Cardiac muscle cell (in vitro differentiated cells and primary cell): ENCODE results near the gene MPPED1. TPM values are rescaled to one million over a fixed set of nuclear protein-coding genes. Genes with fewer than 3 reads are reported as not detected.

Experiments
- DNase-seq, 2 donors: peaks; one replicate each; pipeline versions ENCODE4 v3.0.0 to v3.0.0-alpha.2; 2010 to 2017; ENCODE audit warnings: low read depth in 1 of 2, low spot score in 1 of 2
- H3K27ac ChIP-seq: fragments of 200-600 bp; sonication (generic); 2 replicates; pipeline ENCODE4 v1.5.1; 2016
- H3K27me3 ChIP-seq: fragments of 200-600 bp; sonication (generic); 2 replicates; pipeline ENCODE4 v1.6.0; 2016; ENCODE audit warnings: control low read depth
- H3K36me3 ChIP-seq: fragments of 200-600 bp; sonication (generic); 2 replicates; pipeline ENCODE4 v1.5.1; 2016; ENCODE audit warnings: control low read depth
- H3K4me1 ChIP-seq: fragments of 200-600 bp; sonication (generic); 2 replicates; pipeline ENCODE4 v1.8.1; 2017; ENCODE audit warnings: low read depth, mild to moderate bottlenecking, mixed run types
- H3K4me3 ChIP-seq: fragments of 200-600 bp; sonication (generic); 2 replicates; pipeline ENCODE4 v1.5.1; 2016; ENCODE audit warnings: mild to moderate bottlenecking
- H3K9me3 ChIP-seq: fragments of 200-600 bp; sonication (generic); 2 replicates; pipeline ENCODE4 v1.5.1; 2017; ENCODE audit warnings: low read depth, mild to moderate bottlenecking, control low read depth
- polyA plus RNA-seq: library from polyadenylated mRNA; unstranded; fragments of >200 nt; fragmentation: Nextera tagmentation; extraction: Ambion mirVana; gene quantifications from 2 replicates; pipeline ENCODE4 v1.2.1, GENCODE V29; 2016
- total RNA-seq: library from RNA; depleted of rRNA; stranded (reverse); fragments of >200 nt; gene quantifications from 2 replicates; pipeline ENCODE4 v1.2.3, GENCODE V29; 2016
- TF ChIP-seq, protein P1 (sequence below): IDR thresholded peaks from 2 replicates; pipeline ENCODE4 v1.5.1; 2012; ENCODE audit warnings: low read depth, mild to moderate bottlenecking, low read length

MPPED1 gene
- total and polyA plus RNA-seq, 2 experiments from 2014 or later: 0.12 TPM; not detected in 1

DNA sequence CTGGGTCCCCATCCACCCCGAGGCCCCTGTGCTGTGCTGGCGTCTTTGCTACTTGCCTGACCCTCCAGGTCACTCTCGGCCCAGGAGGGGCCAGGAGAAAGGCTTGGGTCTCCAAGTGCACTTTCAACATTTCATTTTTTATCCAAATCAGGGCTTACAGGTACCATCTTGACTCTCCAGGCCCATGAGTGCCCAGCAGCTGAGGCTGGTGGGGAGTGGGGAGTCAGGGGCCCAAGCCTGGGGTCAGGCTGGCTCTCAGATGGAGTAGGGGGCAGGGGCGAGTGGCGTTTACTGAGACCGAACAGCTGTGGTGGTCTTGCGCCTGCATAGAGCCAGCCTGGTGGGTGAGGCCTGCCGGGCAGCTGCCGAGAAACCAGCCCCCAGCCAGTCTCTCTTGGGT, 61.6 kb downstream of the MPPED1 start:
- Histone ChIP-seq H3K4me1 (no peaks in the 10 kb centered on the region), H3K27me3 (peaks cover 11% of the 10 kb centered on the region), H3K4me3 (no peak overlapping the region), H3K36me3 (no peaks in the 10 kb centered on the region), H3K9me3 (no peaks in the 10 kb centered on the region), H3K27ac (no peak overlapping the region)
- TF ChIP-seq, protein P1, sequence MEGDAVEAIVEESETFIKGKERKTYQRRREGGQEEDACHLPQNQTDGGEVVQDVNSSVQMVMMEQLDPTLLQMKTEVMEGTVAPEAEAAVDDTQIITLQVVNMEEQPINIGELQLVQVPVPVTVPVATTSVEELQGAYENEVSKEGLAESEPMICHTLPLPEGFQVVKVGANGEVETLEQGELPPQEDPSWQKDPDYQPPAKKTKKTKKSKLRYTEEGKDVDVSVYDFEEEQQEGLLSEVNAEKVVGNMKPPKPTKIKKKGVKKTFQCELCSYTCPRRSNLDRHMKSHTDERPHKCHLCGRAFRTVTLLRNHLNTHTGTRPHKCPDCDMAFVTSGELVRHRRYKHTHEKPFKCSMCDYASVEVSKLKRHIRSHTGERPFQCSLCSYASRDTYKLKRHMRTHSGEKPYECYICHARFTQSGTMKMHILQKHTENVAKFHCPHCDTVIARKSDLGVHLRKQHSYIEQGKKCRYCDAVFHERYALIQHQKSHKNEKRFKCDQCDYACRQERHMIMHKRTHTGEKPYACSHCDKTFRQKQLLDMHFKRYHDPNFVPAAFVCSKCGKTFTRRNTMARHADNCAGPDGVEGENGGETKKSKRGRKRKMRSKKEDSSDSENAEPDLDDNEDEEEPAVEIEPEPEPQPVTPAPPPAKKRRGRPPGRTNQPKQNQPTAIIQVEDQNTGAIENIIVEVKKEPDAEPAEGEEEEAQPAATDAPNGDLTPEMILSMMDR: no peak
- DNase-seq: no peak

DNA sequence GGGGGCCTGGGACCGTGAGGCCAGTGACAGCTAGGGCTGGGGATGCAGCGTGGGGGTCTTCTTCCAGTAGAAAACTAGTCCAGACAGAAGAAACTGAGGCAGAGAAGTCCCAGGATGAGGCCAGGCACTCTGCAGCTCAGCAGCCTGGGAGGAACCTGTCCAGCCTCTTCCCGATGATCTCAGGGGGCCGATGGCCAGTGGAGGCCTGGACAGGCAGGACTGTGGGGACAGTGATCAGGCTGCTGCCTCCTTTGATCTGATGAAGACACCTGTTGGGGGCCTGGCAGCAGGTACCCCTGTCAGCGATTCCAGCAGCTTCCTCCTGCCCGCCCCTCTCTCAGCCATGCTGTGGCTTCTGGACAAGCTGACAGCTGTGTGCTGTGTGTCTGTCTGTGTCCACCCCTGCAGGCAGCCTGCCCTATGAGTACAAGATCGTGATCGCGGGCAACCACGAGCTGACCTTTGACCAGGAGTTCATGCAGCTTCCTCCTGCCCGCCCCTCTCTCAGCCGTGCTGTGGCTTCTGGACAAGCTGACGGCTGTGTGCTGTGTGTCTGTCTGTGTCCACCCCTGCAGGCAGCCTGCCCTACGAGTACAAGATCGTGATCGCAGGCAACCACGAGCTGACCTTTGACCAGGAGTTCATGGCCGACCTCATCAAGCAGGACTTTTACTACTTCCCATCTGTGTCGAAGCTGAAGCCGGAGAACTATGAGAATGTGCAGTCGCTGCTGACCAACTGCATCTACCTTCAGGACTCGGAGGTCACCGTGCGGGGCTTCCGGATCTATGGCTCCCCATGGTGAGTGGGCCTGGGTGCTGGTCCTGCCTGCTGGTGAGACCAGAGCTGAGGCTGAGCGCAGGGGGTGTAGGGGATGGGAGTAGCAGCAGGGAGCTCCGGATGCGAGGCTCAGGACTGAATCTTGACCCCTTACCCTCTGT, 62.6 kb downstream of the MPPED1 start:
- Histone ChIP-seq H3K27ac (no peak overlapping the region), H3K27me3 (peaks cover 4% of the 10 kb centered on the region), H3K4me3 (no peak overlapping the region), H3K36me3 (no peaks in the 10 kb centered on the region), H3K4me1 (no peaks in the 10 kb centered on the region), H3K9me3 (no peaks in the 10 kb centered on the region)
- DNase-seq: no peak
- TF ChIP-seq, protein P1: no peak

DNA sequence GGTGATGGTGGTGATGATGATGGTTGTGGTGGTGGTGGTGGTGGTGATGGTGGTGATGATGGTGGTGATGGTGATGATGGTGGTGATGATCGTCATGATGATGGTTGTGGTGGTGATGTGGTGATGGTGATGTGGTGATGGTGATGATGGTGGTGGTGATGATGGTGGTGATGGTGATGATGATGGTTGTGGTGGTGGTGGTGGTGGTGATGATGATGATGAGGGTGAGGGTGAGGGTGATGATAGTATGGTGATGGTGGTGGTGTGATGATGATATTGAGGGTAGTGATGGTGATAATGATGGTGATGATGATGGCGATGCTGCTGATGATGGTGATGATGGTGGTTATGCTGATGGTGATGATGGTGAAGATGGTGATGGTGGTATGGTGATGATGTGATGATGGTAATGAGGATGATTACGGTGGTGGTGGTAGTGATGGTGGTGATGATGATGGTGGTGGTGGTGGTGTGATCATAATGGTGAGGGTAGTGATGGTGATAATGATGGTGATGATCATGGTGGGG, 63.8 kb downstream of the MPPED1 start:
- no peak for DNase-seq
- no peaks in the 10 kb centered on the region for H3K9me3 ChIP-seq
- H3K4me3 ChIP-seq: no peak overlapping the region
- TF ChIP-seq, protein P1: no peak
- no peak overlapping the region for H3K27ac ChIP-seq
- H3K27me3 ChIP-seq: peaks cover 3% of the 10 kb centered on the region
- no peaks in the 10 kb centered on the region for H3K4me1 ChIP-seq
- no peaks in the 10 kb centered on the region for H3K36me3 ChIP-seq

DNA sequence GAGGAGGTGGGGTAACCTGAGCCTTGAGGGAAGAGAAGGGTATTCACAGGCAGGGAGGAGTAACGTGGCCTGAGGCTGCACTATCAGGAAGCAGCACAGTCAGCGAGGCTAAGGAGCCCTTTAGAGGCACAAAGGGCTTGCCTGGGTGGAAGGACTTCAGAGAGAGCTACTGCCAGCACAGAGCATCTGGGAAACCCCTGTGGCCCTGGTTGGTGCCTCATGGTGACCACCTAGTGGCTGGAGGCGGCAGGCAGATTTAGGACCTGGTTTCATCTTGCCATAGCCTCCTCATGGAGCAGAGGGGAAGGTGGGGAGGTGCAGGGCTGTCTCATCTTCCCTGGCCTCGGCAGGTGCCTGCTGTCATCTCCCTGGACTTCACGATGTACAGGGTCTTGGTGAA, 64.5 kb downstream of the MPPED1 start:
- TF ChIP-seq, protein P1: no peak
- Histone ChIP-seq H3K27ac (no peak overlapping the region), H3K4me1 (no peaks in the 10 kb centered on the region), H3K27me3 (no peaks in the 10 kb centered on the region), H3K36me3 (no peaks in the 10 kb centered on the region), H3K4me3 (no peak overlapping the region), H3K9me3 (no peaks in the 10 kb centered on the region)
- no peak for DNase-seq

DNA sequence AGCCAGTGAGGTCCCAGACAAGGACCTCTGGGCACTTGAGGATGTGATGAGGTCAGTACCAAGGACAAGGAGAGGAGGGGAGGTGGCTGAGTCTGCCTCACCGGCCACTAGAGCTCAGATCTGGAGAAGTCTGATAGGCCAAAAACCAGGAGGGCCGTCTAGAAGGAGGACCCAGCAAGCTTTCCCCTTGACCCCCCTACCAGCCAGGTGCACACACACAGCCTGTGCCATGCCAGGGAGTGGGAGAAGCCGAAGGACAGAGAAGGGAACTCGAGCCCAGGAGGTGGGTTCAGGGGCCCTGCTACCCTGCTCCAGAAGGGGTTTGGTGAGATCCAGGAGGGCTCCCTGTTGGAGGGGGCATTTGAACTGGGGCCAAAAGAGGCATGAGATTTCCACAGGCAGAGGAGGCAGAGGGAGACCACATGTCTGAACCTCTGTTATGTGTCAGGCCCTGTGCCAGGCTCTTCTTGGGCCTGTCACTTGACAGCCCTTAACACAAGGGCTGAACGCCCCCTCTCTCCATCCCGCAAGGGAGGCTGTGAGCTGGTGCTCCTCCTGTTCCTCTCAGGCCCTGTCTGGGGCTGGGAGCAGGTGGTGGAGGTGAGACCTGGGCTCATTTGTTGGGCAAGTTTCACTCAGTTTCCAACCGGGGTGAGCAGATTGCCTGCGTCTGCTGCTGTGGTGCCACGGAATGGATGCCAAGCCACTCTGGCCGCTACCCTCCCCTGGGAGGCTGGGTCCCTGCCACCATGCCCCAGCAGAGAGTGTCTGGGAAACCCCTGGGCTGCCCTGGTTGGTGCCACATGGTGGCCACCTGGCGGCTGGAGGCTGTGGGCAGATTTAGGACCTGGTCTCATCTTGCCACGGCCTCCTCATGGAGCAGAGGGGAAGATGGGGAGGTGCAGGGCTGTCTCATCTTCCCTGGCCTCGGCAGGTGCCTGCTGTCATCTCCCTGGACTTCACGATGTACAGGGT, 65.2 kb downstream of the MPPED1 start:
- H3K27me3 ChIP-seq: no peaks in the 10 kb centered on the region
- TF ChIP-seq, protein P1: no peak
- DNase-seq: no peak

More for the DNA sequence above, 65.2 kb downstream of the MPPED1 start:
- no peak overlapping the region for H3K27ac ChIP-seq
- no peaks in the 10 kb centered on the region for H3K4me1 ChIP-seq
- H3K9me3 ChIP-seq: no peaks in the 10 kb centered on the region
- H3K4me3 ChIP-seq: no peak overlapping the region
- no peaks in the 10 kb centered on the region for H3K36me3 ChIP-seq
